ENCODE measurements around the gene SNX5. TPM values are rescaled to one million over a fixed set of nuclear protein-coding genes. Genes with fewer than 3 reads are reported as not detected.

The SNX5 gene
- total and polyA plus RNA-seq, 2 of the 8 experiments (the other 6 are each of a cell fraction or from before 2014, with no cell fraction given), result 155 to 194 TPM

GRCh38 chr20:17904027-17904426 lies 64.6 kb downstream of the SNX5 start:
- Histone ChIP-seq H3K23me2 (ENCODE audit: low read depth, low read length) (no peaks in the 10 kb centered on the region), H3K4ac (replicated peaks; ENCODE audit: insufficient read length, low read depth, low read length) (no peak overlapping the region)
- TF ChIP-seq, protein P1, sequence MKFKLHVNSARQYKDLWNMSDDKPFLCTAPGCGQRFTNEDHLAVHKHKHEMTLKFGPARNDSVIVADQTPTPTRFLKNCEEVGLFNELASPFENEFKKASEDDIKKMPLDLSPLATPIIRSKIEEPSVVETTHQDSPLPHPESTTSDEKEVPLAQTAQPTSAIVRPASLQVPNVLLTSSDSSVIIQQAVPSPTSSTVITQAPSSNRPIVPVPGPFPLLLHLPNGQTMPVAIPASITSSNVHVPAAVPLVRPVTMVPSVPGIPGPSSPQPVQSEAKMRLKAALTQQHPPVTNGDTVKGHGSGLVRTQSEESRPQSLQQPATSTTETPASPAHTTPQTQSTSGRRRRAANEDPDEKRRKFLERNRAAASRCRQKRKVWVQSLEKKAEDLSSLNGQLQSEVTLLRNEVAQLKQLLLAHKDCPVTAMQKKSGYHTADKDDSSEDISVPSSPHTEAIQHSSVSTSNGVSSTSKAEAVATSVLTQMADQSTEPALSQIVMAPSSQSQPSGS (IDR thresholded peaks at IDR 0.05; ENCODE audit: low read length), result no peak
- TF ChIP-seq JUN (IDR thresholded peaks at IDR 0.05; ENCODE audit: low read depth, low read length), result no peak
- no peak for TF ChIP-seq TAF1 (IDR thresholded peaks at IDR 0.05; ENCODE audit: low read depth, low read length)
- no peak for TF ChIP-seq SP1 (IDR thresholded peaks at IDR 0.05; ENCODE audit: low read depth, low read length)
- no peak for TF ChIP-seq CBX8 (IDR thresholded peaks at IDR 0.05; ENCODE audit: borderline replicate concordance, low read depth, low read length)
- TF ChIP-seq TBP (IDR thresholded peaks at IDR 0.05; ENCODE audit: low read depth, low read length), result no peak
- TF ChIP-seq EP300 (IDR thresholded peaks at IDR 0.05; ENCODE audit: borderline replicate concordance in 1 of 2, low read depth in 2 of 2, low read length in 2 of 2), result no peak
- no peak for TF ChIP-seq YY1 (IDR thresholded peaks at IDR 0.05; ENCODE audit: low read depth, low read length)
- TF ChIP-seq TEAD4 (IDR thresholded peaks at IDR 0.05; ENCODE audit: low read depth, low read length), result no peak
- no peak for TF ChIP-seq CTBP2 (IDR thresholded peaks at IDR 0.05; ENCODE audit: borderline replicate concordance, insufficient read depth, insufficient read length, low read length)
- TF ChIP-seq SIRT6 (IDR thresholded peaks at IDR 0.05; ENCODE audit: low read length), result no peak
- no peak for TF ChIP-seq KDM1A (IDR thresholded peaks at IDR 0.05; ENCODE audit: borderline replicate concordance, low read length)

More at GRCh38 chr20:17904027-17904426, 64.6 kb downstream of the SNX5 start:
- H3K9me3 ChIP-seq (ENCODE audit: insufficient read depth in 2 of 2, low read depth in 1 of 2, low read length in 1 of 2), result no peaks in the 10 kb centered on the region
- no peak overlapping the region for H4K5ac ChIP-seq (ENCODE audit: insufficient read length, low read depth, low read length)
- FAIRE-seq (no peak), DNase-seq (ENCODE audit: low read depth in 1 of 2, low spot score in 2 of 2) (no peak)
- no peak overlapping the region for H3K9ac ChIP-seq (replicated peaks in 1 of 4; ENCODE audit: extremely low read depth in 1 of 4, low read depth in 3 of 4, low read length in 3 of 4)
- no peak overlapping the region for H3K18ac ChIP-seq (ENCODE audit: extremely low read depth, low read length)
- no peak overlapping the region for H2BK5ac ChIP-seq (ENCODE audit: low read depth, low read length)
- H3K23ac ChIP-seq (ENCODE audit: insufficient read length), result no peak overlapping the region
- H3K4me2 ChIP-seq (ENCODE audit: insufficient read depth in 1 of 2, low read depth in 2 of 2, low read length in 2 of 2), result no peak overlapping the region
- no peaks in the 10 kb centered on the region for H4K20me1 ChIP-seq (replicated peaks in 1 of 2; ENCODE audit: control insufficient read depth in 1 of 2, insufficient read depth in 2 of 2, low read length in 2 of 2)
- CTCF ChIA-PET (ENCODE audit: partially characterized antibody), result interaction anchor here (0.9 to 1.7 kb wide), 6 partner anchors 9 to 222 kb away, joined by 3 to 6 read pairs (median 4); partner anchors contain the start of gene RRBP1
- POLR2A ChIA-PET (ENCODE audit: partially characterized antibody), result interaction anchor here (1.5 kb wide), 1 partner anchor 9 kb away, joined by 4 read pairs; no protein-coding TSS in a partner anchor
- no peaks in the 10 kb centered on the region for H3K27me3 ChIP-seq (replicated peaks in 1 of 4; ENCODE audit: control insufficient read depth in 3 of 4, extremely low read depth in 1 of 4, insufficient read depth in 3 of 4, low read length in 3 of 4)
- H3K4me3 ChIP-seq (ENCODE audit: extremely low read depth in 1 of 4, insufficient read depth in 2 of 4, low read depth in 3 of 4, low read length in 4 of 4), result no peak overlapping the region
- no peak overlapping the region for H2BK12ac ChIP-seq (ENCODE audit: low read depth, low read length)
- H2BK20ac ChIP-seq (ENCODE audit: low read length), result no peak overlapping the region
- H2AFZ ChIP-seq (ENCODE audit: low read length), result no peak overlapping the region
- H3K27ac ChIP-seq (ENCODE audit: low read depth, low read length), result no peak overlapping the region
- H4K91ac ChIP-seq (replicated peaks; ENCODE audit: insufficient read length, low read length), result no peak overlapping the region
- H2AK5ac ChIP-seq (ENCODE audit: low read depth, low read length), result no peak overlapping the region
- H3K36me3 ChIP-seq (ENCODE audit: control insufficient read depth in 2 of 4, insufficient read depth in 4 of 4, low read length in 3 of 4), result no peaks in the 10 kb centered on the region
- no peak overlapping the region for H2BK15ac ChIP-seq (ENCODE audit: low read length)
- 67% methylated on average over 3 of the region's 3 CpGs; no CpG with 5 or more reads in 1 of the 2 experiments for WGBS, 2 experiments (ENCODE audit: extremely low coverage in 1 of 2, insufficient coverage in 1 of 2, insufficient read length in 1 of 2, insufficient replicate concordance in 2 of 2, low coverage in 1 of 2, low lambda C conversion rate in 2 of 2, missing lambda C conversion rate in 1 of 2)
- no peaks in the 10 kb centered on the region for H3K79me2 ChIP-seq (ENCODE audit: control insufficient read depth in 1 of 2, insufficient read depth in 2 of 2, low read length in 2 of 2)
- H2BK120ac ChIP-seq (replicated peaks; ENCODE audit: low read depth, low read length), result no peak overlapping the region
- no peak overlapping the region for H4K8ac ChIP-seq (ENCODE audit: extremely low read depth, insufficient read depth, low read length)
- H3K14ac ChIP-seq (ENCODE audit: insufficient read length), result no peak overlapping the region
- no peaks in the 10 kb centered on the region for H3K79me1 ChIP-seq (ENCODE audit: low read depth, low read length)
- peaks cover 0 to 3% (median 0%) of the 10 kb centered on the region in 4 experiments; a peak in 3 of 7 replicates for H3K4me1 ChIP-seq (replicated peaks in 1 of 4; ENCODE audit: control insufficient read depth in 3 of 4, insufficient read depth in 4 of 4, low read length in 3 of 4)
- no peak overlapping the region for H3K56ac ChIP-seq (replicated peaks; ENCODE audit: insufficient read length, low read depth, low read length)
